GM19455 (cell line): ENCODE data around the gene MED26.
"Not testable (repeated sequence)": the region's sequence is repeated elsewhere in the genome, so short reads cannot be mapped to it uniquely, and the experiment has no call there.

Experiments used
- ATAC-seq: cut with Tn5 transposase; IDR thresholded peaks from one replicate; pipeline ENCODE4 v1.9.1; 2021; ENCODE audit not compliant: unreplicated experiment

The MED26 gene

GRCh38 chr19:16543734-16544133 is 84.3 kb downstream of the MED26 start:
- not testable (repeated sequence) for ATAC-seq

GRCh38 chr19:16542910-16543472 is 85.0 kb downstream of the MED26 start:
- no peak for ATAC-seq

GRCh38 chr19:16542045-16542909 is 85.7 kb downstream of the MED26 start, which contains the start of gene CHERP:
Gene CHERP, minus strand, starts transcription at chr19:16542437. Its CDS starts 59 bp downstream, at chr19:16542378.
- ATAC-seq, result peak; percentile 60

DNA sequence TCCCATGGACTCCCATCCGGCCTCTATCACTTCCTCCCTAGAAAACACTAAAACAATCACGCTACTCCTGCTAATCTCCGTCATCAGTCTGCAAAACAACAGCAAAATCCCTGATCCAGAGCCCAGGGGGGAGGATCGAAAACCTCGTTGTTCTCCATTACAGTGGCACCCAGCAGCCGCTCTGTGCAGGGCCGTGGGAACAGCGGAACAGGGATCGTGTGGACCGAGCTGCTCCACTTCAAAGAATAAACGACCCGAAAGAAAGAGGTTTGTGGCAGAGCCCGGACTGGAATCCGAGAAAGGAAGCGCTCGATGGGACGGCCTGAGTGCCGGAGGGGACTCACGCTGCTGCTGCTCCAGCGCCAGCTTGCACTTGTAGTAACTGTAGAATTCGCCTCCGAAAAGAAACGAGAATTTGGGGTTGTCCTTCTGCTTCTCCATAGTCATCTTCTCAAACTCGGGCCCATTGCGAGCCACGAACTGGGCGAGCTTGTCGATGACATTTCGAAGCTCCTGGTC is 86.4 kb downstream of the MED26 start:
- peak; percentile 6 for ATAC-seq

GRCh38 chr19:16540948-16541347 is 87.1 kb downstream of the MED26 start:
- ATAC-seq, result no peak

DNA sequence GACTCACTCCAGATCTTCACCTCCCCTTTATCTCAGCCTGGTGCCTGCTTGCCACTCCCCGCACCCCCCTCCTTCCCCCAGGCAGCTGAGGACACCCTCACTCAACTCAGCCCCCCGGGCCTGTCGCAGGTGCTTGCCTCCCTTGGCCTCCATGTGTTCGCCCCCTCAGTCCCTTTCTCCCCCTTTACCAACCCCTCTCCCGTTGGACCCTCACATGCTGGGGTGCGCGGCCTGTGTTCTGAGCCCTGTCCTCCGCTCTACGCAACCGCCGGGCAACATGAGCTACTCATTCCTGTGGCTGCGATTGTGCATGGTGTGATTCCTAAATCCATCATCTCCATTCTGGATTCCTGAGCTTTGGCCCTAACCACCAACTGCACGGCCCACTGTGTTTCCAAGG is 90.9 kb downstream of the MED26 start:
- ATAC-seq, result no peak

DNA sequence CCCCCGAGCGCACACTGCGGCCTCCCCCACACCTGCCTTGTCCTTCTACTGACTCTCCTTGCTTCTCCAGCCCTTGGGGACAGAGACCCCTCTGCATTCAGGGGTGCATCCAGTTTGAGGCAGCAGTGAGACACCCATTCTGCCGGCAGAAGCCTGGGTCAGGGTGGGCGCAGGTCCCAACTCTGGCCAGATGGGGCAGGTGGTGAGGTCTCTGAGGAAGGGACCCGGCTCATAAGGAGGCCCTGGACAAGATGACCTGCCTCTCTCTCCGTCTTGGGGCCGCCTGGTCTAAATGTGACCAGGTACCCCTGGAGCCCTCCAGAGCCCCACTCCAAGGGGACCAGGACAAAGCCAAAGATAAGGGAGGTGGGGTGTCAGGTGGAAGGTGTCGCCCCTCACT is 91.9 kb downstream of the MED26 start:
- no peak for ATAC-seq

GRCh38 chr19:16535381-16535780 is 92.6 kb downstream of the MED26 start:
- ATAC-seq, result no peak

- ATAC-seq, result no peak
These were observed 95.4 kb downstream of the MED26 start for GRCh38 chr19:16532440-16533234.

GRCh38 chr19:16531380-16531669 is 96.7 kb downstream of the MED26 start:
- ATAC-seq, result no peak

- no peak for ATAC-seq
These were observed 97.2 kb downstream of the MED26 start for GRCh38 chr19:16530540-16531379.

DNA sequence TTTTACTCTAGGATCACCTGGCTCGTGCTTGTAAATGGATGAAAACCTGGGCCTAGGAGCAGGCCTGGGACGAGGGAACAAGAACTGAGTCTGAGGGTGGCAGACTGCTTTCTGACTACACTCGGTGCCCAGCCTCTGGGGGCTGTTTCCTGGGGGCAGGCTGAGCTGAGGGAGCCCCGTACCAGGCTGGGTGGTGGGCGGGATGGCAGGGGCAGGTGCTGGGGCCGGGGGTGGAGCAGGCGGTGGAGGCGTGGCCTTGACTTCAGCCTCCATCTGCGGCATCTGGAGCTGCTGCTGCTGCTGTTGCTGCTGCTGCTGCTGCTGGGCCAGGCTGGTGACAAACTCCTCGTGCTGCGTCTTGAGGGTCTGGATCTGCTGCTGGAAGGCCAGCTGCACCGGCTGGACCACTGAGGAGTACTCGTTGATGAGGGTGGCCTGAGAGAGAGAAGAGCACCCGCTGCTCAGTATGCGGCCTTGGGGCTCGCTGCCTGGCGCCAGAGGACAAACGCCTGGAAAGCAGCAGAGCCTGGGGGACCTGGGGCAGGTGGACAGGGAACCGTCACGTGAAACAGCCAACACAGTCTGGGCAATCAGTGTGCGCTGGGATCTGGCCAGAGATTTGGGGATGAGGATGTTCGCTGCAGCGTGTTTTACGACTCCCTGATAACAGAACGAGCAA is 98.4 kb downstream of the MED26 start:
- ATAC-seq, result no peak

DNA sequence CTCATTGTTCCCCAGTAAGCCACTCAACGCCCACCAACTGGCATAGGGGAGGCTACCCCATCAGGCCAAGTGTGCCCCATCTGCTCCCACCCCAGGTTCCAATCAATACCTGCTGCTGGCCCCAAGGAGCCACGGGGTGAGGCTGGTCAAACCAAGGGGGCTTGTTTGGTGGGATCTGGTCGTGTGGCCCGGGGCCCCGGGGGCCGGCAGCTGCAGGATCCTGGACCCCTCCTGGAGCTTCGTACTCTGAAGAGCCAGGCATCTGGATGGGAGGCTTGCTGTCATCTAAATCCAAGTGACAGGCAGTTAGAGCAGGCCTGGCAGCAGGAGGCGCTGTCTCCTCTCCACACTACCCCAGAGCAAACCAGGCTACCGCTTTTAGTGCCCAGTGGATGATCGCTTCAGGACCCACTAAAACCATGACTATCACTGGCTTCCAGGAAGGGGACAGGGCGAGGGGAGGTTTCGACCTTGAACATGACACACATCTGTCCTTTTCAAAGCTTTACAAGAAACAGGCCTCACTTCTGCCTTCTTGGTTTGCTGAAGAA is 100.0 kb downstream of the MED26 start:
- ATAC-seq, result no peak

- no peak for ATAC-seq
These were observed 100.6 kb downstream of the MED26 start for GRCh38 chr19:16527334-16527935.

DNA sequence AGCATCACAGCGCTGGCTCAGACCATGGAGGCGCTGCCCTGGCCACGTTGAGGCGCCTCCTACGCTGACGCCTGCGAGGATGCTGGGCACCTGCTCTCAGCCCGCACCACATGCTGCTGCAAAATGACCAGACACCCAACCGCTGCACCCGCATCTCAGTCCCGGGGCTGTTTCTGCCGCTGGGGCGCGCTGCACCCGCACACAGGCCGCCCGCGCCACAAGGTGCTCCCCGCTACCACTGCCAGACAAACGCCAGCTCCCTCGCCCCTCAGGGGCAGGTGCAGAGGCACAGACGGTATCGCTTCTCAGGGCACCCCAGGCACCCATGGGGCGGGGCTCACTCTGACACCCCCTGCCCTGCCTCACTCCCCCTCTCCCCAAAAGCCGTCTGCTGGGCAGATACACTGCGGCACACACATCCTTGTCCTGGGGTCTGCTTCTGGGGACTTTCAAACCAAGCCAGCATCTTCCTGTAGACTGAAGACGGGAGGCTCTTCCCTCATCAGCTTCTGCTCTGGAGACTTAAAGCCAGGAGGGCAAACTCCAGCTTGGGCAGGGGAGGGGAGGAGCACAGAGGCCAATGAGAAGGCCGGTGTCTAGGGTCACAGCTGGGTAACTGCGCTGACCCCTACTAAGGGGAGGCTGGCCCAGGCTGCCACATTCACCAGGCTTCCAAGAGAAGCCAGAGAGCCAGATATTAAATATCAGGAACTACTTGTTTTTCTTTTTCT is 102.1 kb downstream of the MED26 start:
- ATAC-seq, result no peak

GRCh38 chr19:16524991-16525734 is 102.8 kb downstream of the MED26 start:
- ATAC-seq, result no peak
